K562 (cell line): ENCODE measurements around the gene VASH2. TPM values are rescaled to one million over a fixed set of nuclear protein-coding genes. Genes with fewer than 3 reads are reported as not detected.

Experiments
- BCOR ChIP-seq: fragments of 450-650 bp; IDR thresholded peaks from 2 replicates; pipeline ENCODE4 v1.6.1; 2016
- CBX8 ChIP-seq: fragments of 200-600 bp; sonication (generic); IDR thresholded peaks from 2 replicates; pipeline ENCODE4 v1.6.1; 2012; ENCODE audit warnings: borderline replicate concordance, mixed run types, low read depth, mild to moderate bottlenecking, moderate library complexity, mixed read lengths, low read length, control low read depth, inconsistent platforms; ENCODE audit not compliant: poor library complexity, severe bottlenecking; ENCODE audit errors: extremely low read depth
- KDM1A ChIP-seq, 2 experiments: fragments of 450-650 bp; IDR thresholded peaks; 2 replicates each; pipeline ENCODE4 v1.6.1; 2016; ENCODE audit warnings: mild to moderate bottlenecking in 2 of 2
- MAZ ChIP-seq, 2 experiments: fragments of 450-650 bp in 1 of 2; sonication (generic) in 1 of 2; formaldehyde crosslinking; IDR thresholded peaks in 1 of 2; conservative IDR thresholded peaks in 1 of 2; 2 replicates each; pipeline versions ENCODE4 v1.4.0 to v1.5.0; 2020; ENCODE audit warnings: mild to moderate bottlenecking in 1 of 2, missing genetic modification reagents in 1 of 2
- MTA1 ChIP-seq: fragments of 450-650 bp; IDR thresholded peaks from 2 replicates; pipeline ENCODE4 v1.6.1; 2017; ENCODE audit warnings: borderline replicate concordance
- PHB ChIP-seq: fragments of 250-450 bp; sonication (Bioruptor Pico); IDR thresholded peaks from 2 replicates; pipeline ENCODE4 v1.5.0; 2021
- RBM25 ChIP-seq: fragments of 200-400 bp; formaldehyde crosslinking; IDR thresholded peaks from 2 replicates; pipeline ENCODE4 v1.6.1; 2018; ENCODE audit warnings: low read length, low read depth, moderate library complexity; ENCODE audit not compliant: severe bottlenecking
- SMARCA4 ChIP-seq: fragments of 450-650 bp; IDR thresholded peaks from 2 replicates; pipeline ENCODE4 v1.6.1; 2016
- TBL1XR1 ChIP-seq, 2 experiments: IDR thresholded peaks; 2 replicates each; pipeline ENCODE4 v1.6.1; 2012; ENCODE audit warnings: improper control_type of control experiment in 2 of 2, low read length in 2 of 2, mild to moderate bottlenecking in 1 of 2
- TCFL5 ChIP-seq: fragments of 250-450 bp; sonication (Bioruptor Pico); conservative IDR thresholded peaks from 2 replicates; pipeline ENCODE4 v1.6.1; 2021; ENCODE audit warnings: mild to moderate bottlenecking, moderate library complexity, matching md5 sums
- ZKSCAN8 ChIP-seq: fragments of 200-800 bp; sonication (Bioruptor generic); IDR thresholded peaks from 2 replicates; pipeline ENCODE4 v1.6.1; 2016; ENCODE audit warnings: missing genetic modification characterization, missing compliant biosample characterization
- ZNF12 ChIP-seq: sonication (generic); formaldehyde crosslinking; IDR thresholded peaks from 2 replicates; pipeline ENCODE4 v1.4.0; 2020; ENCODE audit warnings: mild to moderate bottlenecking, missing genetic modification reagents
- ZNF175 ChIP-seq: fragments of 200-800 bp; sonication (Bioruptor generic); IDR thresholded peaks from 2 replicates; pipeline ENCODE4 v1.6.1; 2016; ENCODE audit warnings: low read depth, mild to moderate bottlenecking, missing genetic modification characterization, missing compliant biosample characterization
- ZNF551 ChIP-seq: fragments of 250-450 bp; sonication (Bioruptor Pico); IDR thresholded peaks from 2 replicates; pipeline ENCODE4 v1.5.0; 2021; ENCODE audit warnings: mild to moderate bottlenecking, moderate library complexity
- ZNF584 ChIP-seq: fragments of 200-800 bp; sonication (Bioruptor generic); IDR thresholded peaks from 2 replicates; pipeline ENCODE4 v1.6.1; 2016; ENCODE audit warnings: low read depth, mild to moderate bottlenecking, missing genetic modification characterization, missing compliant biosample characterization
- ZNF644 ChIP-seq: fragments of 200-800 bp; sonication (Bioruptor generic); IDR thresholded peaks from 2 replicates; pipeline ENCODE4 v1.6.1; 2016; ENCODE audit warnings: low read depth, missing genetic modification characterization, missing compliant biosample characterization
- polyA plus RNA-seq, 8 experiments: library from polyadenylated mRNA; depleted of rRNA in 4 of 8; stranded (reverse) in 5 of 8; unstranded in 3 of 8; fragments of >200 nt; fragmentation: Nextera tagmentation in 2 of 8; fragmentation: Illumina TruSeq in 1 of 8; extraction: Ambion mirVana in 2 of 8; extraction: Trizol in 1 of 8; gene quantifications; 2 replicates each; pipeline versions ENCODE4 v1.2.1 to v1.2.3, GENCODE V29; 2011 to 2014; ENCODE audit warnings: inconsistent platforms in 1 of 8, missing spikeins in 1 of 8
- total RNA-seq, 7 experiments: library from RNA; depleted of rRNA in 6 of 7; stranded (reverse); fragments of >200 nt in 6 of 7; fragmentation: Illumina TruSeq in 2 of 7; extraction: Trizol in 2 of 7; gene quantifications; 2 replicates each; pipeline versions ENCODE4 v1.2.1 to v1.2.3, GENCODE V29; 2011 to 2021; ENCODE audit warnings: low replicate concordance in 1 of 7
- TF ChIP-seq, protein P1 (sequence below), 2 experiments: fragments of 250-450 bp in 1 of 2; fragments of 450-650 bp in 1 of 2; sonication (Bioruptor Pico) in 1 of 2; IDR thresholded peaks; 2 replicates each; pipeline versions ENCODE4 v1.6.1 to v1.8.0; 2016 to 2021; ENCODE audit warnings: mild to moderate bottlenecking in 2 of 2, moderate library complexity in 2 of 2, missing compliant biosample characterization in 1 of 2, missing genetic modification characterization in 1 of 2
- TF ChIP-seq, protein P2 (sequence below): fragments of 200-800 bp; sonication (Bioruptor generic); IDR thresholded peaks from 2 replicates; pipeline ENCODE4 v1.6.1; 2017; ENCODE audit warnings: missing genetic modification characterization, missing compliant biosample characterization
- TF ChIP-seq, protein P3 (sequence below): sonication (generic); formaldehyde crosslinking; IDR thresholded peaks from 2 replicates; pipeline ENCODE4 v1.8.1; 2023; ENCODE audit warnings: mild to moderate bottlenecking, missing genetic modification reagents
- TF ChIP-seq, protein P4 (sequence below): fragments of 250-450 bp; sonication (Bioruptor Pico); IDR thresholded peaks from 2 replicates; pipeline ENCODE4 v1.5.1; 2021; ENCODE audit warnings: mild to moderate bottlenecking
- TF ChIP-seq, protein P5 (sequence below), 3 experiments: fragments of 200-800 bp in 1 of 3; sonication (Bioruptor generic) in 1 of 3; sonication (generic) in 1 of 3; formaldehyde crosslinking in 1 of 3; IDR thresholded peaks; 2 replicates each; pipeline versions ENCODE4 v1.6.1 to v1.8.0; 2016 to 2022; ENCODE audit warnings: mild to moderate bottlenecking in 2 of 3, missing compliant biosample characterization in 2 of 3, missing genetic modification characterization in 2 of 3, missing genetic modification reagents in 1 of 3

VASH2 gene
- total and polyA plus RNA-seq, 9 of the 15 experiments (the other 6 are each of a cell fraction or from before 2014, with no cell fraction given), result 0.04 to 0.40 (median 0.10) TPM; not detected in 1

DNA sequence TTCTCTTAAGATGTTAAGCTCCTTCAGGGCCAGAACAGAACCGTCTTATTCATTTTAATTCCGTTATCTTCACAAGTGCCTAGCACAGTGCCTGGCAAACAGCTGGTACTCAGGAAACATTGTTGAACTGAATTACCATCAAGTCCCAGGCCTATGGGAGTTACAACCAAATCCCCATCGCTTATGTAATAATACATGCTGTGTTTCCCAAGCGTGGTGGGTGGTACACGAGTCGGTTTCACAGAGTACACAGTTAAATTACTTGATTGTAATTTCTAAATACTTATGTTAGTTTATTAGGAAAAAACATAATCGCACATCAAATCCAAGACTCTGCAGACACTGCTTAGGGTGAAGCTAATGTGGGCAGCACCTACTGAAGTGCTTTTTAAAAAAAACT, 64.3 kb downstream of the VASH2 start (continued):
- TF ChIP-seq, protein P1, sequence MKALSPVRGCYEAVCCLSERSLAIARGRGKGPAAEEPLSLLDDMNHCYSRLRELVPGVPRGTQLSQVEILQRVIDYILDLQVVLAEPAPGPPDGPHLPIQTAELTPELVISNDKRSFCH (CRISPR knock-in tag; IDR thresholded peaks at IDR 0.05), result no peak
- TF ChIP-seq, protein P1 (tag; IDR thresholded peaks at IDR 0.05), result no peak
- TF ChIP-seq, protein P2, sequence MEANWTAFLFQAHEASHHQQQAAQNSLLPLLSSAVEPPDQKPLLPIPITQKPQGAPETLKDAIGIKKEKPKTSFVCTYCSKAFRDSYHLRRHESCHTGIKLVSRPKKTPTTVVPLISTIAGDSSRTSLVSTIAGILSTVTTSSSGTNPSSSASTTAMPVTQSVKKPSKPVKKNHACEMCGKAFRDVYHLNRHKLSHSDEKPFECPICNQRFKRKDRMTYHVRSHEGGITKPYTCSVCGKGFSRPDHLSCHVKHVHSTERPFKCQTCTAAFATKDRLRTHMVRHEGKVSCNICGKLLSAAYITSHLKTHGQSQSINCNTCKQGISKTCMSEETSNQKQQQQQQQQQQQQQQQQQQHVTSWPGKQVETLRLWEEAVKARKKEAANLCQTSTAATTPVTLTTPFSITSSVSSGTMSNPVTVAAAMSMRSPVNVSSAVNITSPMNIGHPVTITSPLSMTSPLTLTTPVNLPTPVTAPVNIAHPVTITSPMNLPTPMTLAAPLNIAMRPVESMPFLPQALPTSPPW (CRISPR knock-in tag), result no peak
- TF ChIP-seq MAZ (CRISPR knock-in tag; conservative IDR thresholded peaks at IDR 0.05 in 1 of 2, IDR thresholded peaks at IDR 0.05 in 1 of 2), result no peak
- peak; percentile 72 for TF ChIP-seq RBM25
- TF ChIP-seq, protein P3, sequence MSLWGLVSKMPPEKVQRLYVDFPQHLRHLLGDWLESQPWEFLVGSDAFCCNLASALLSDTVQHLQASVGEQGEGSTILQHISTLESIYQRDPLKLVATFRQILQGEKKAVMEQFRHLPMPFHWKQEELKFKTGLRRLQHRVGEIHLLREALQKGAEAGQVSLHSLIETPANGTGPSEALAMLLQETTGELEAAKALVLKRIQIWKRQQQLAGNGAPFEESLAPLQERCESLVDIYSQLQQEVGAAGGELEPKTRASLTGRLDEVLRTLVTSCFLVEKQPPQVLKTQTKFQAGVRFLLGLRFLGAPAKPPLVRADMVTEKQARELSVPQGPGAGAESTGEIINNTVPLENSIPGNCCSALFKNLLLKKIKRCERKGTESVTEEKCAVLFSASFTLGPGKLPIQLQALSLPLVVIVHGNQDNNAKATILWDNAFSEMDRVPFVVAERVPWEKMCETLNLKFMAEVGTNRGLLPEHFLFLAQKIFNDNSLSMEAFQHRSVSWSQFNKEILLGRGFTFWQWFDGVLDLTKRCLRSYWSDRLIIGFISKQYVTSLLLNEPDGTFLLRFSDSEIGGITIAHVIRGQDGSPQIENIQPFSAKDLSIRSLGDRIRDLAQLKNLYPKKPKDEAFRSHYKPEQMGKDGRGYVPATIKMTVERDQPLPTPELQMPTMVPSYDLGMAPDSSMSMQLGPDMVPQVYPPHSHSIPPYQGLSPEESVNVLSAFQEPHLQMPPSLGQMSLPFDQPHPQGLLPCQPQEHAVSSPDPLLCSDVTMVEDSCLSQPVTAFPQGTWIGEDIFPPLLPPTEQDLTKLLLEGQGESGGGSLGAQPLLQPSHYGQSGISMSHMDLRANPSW (CRISPR knock-in tag), result no peak; the same call in 1 of the 2 replicates
- peak in 1 of 2 experiments; percentile 4; a peak in 2 of 4 replicates for TF ChIP-seq KDM1A (IDR thresholded peaks at IDR 0.05)
- TF ChIP-seq ZNF175, result no peak
- TF ChIP-seq, protein P4, sequence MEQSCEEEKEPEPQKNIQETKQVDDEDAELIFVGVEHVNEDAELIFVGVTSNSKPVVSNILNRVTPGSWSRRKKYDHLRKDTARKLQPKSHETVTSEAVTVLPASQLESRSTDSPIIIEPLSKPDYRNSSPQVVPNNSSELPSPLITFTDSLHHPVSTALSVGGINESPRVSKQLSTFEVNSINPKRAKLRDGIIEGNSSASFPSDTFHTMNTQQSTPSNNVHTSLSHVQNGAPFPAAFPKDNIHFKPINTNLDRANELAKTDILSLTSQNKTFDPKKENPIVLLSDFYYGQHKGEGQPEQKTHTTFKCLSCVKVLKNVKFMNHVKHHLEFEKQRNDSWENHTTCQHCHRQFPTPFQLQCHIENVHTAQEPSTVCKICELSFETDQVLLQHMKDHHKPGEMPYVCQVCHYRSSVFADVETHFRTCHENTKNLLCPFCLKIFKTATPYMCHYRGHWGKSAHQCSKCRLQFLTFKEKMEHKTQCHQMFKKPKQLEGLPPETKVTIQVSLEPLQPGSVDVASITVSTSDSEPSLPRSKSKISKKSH (CRISPR knock-in tag), result no peak
- 0 out of 2 replicates have a peak, but pooled peaks have one; percentile 36 for TF ChIP-seq ZKSCAN8 (CRISPR knock-in tag)
- TF ChIP-seq ZNF584, result no peak
- no peak for TF ChIP-seq PHB (CRISPR knock-in tag)
- no peak for TF ChIP-seq TBL1XR1 (IDR thresholded peaks at IDR 0.05; ENCODE audit: low read length in 2 of 2)
- TF ChIP-seq ZNF644 (tag), result no peak
- TF ChIP-seq BCOR, result 0 out of 2 replicates have a peak, but pooled peaks have one; percentile 5
- no peak for TF ChIP-seq SMARCA4
- TF ChIP-seq, protein P5, sequence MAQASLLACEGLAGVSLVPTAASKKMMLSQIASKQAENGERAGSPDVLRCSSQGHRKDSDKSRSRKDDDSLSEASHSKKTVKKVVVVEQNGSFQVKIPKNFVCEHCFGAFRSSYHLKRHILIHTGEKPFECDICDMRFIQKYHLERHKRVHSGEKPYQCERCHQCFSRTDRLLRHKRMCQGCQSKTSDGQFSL (CRISPR knock-in tag; IDR thresholded peaks at IDR 0.05), result no peak
- TF ChIP-seq, protein P5 (tag; IDR thresholded peaks at IDR 0.05), result peak in 1 of 2 experiments; percentile 52; a peak in 1 of 4 replicates
- no peak for TF ChIP-seq ZNF551
- no peak for TF ChIP-seq MTA1
- no peak for TF ChIP-seq CBX8
- no peak for TF ChIP-seq ZNF12 (CRISPR knock-in tag)
- no peak for TF ChIP-seq TCFL5
